Ovary (tissue), 3 donors: ENCODE data around the gene ALKBH2.

Experiments
- CTCF ChIP-seq, 3 donors: fragments of 450-650 bp in 2 of 3; fragments of 200-600 bp in 1 of 3; IDR thresholded peaks; one replicate each; pipeline versions ENCODE4 v1.5.1 to v1.8.0; 2016 to 2022; ENCODE audit warnings: antibody characterized with exemption in 3 of 3, mild to moderate bottlenecking in 1 of 3
- EP300 ChIP-seq: sonication (generic); formaldehyde crosslinking; IDR thresholded peaks from one replicate; pipeline ENCODE4 v1.6.1; 2017; ENCODE audit warnings: antibody characterized with exemption
- POLR2A ChIP-seq: fragments of 450-650 bp; IDR thresholded peaks from one replicate; pipeline ENCODE4 v1.6.1; 2017; ENCODE audit warnings: antibody characterized with exemption, mild to moderate bottlenecking, moderate library complexity
- donor health status: DM: no; HTN: no; CAD: no.

- TF ChIP-seq CTCF (IDR thresholded peaks at IDR 0.05) (no peak), POLR2A (no peak), EP300 (no peak)
Observed at GRCh38 chr12:109044241-109044640, 49.0 kb downstream of the ALKBH2 start.
